ENCODE measurements around the gene KPNA2.

- TF ChIP-seq CTCF (conservative IDR thresholded peaks at IDR 0.05; ENCODE audit: low read depth, low read length): no peak
- TF ChIP-seq EZH2 (IDR thresholded peaks at IDR 0.05; ENCODE audit: borderline replicate concordance, low read depth, low read length, poor library complexity, severe bottlenecking): no peak
These were observed 42.9 kb upstream of the KPNA2 start for GRCh38 chr17:67992548-67993152.
